Caco-2 (cell line): ENCODE results near the gene COX7A2. TPM values are rescaled to one million over a fixed set of nuclear protein-coding genes. Genes with fewer than 3 reads are reported as not detected.

ENCODE experiments used
- BruUV-seq: library from RNA; stranded (reverse); fragments of 400-500 nt; replicated peaks from 2 replicates; lab custom pipeline; 2021; lab: Mats Ljungman, UMichigan
- CTCF ChIA-PET: fragments of 300-600 bp; sonication (Branson Sonifier 250); formaldehyde crosslinking; loops from one replicate; lab custom pipeline; 2022; ENCODE audit warnings: antibody characterized with exemption; lab: Charles Lee
- POLR2A ChIA-PET: fragments of 300-600 bp; sonication (Branson Sonifier 250); formaldehyde crosslinking; loops from one replicate; lab custom pipeline; 2022; ENCODE audit warnings: antibody characterized with exemption; lab: Charles Lee
- DNase-seq, 2 experiments: peaks; one replicate each; pipeline versions ENCODE4 v3.0.0 to v3.0.0-alpha.2; 2020 to 2022
- H3K27me3 ChIP-seq: replicated peaks from 2 replicates; pipeline ENCODE4 v1.6.0; 2011; ENCODE audit warnings: low read length; ENCODE audit not compliant: control insufficient read depth, insufficient read depth
- H3K36me3 ChIP-seq: 2 replicates; pipeline ENCODE4 v1.5.1; 2011; ENCODE audit warnings: low read length; ENCODE audit not compliant: control insufficient read depth, insufficient read depth
- H3K4me1 ChIP-seq: fragments of 250-450 bp; sonication (Bioruptor Pico); 2 replicates; pipeline ENCODE4 v1.5.1; 2020; ENCODE audit warnings: mild to moderate bottlenecking
- H3K4me3 ChIP-seq: 2 replicates; pipeline ENCODE4 v1.5.1; 2011; ENCODE audit warnings: low read depth, mild to moderate bottlenecking, control low read depth, low read length
- H3K9me3 ChIP-seq: fragments of 250-450 bp; sonication (Bioruptor Pico); 2 replicates; pipeline ENCODE4 v1.5.1; 2020; ENCODE audit warnings: mild to moderate bottlenecking, moderate library complexity
- H3K27ac Mint-ChIP-seq: one replicate; pipeline ENCODE4 v1.8.0; 2022; ENCODE audit warnings: mixed read lengths; ENCODE audit not compliant: unreplicated experiment
- H3K27me3 Mint-ChIP-seq: one replicate; pipeline ENCODE4 v1.8.0; 2022; ENCODE audit warnings: mixed read lengths; ENCODE audit not compliant: insufficient read depth, unreplicated experiment
- H3K36me3 Mint-ChIP-seq: one replicate; pipeline ENCODE4 v1.8.0; 2022; ENCODE audit warnings: mild to moderate bottlenecking, mixed read lengths; ENCODE audit not compliant: insufficient read depth, unreplicated experiment
- H3K4me1 Mint-ChIP-seq: one replicate; pipeline ENCODE4 v1.8.0; 2022; ENCODE audit warnings: low read depth, mixed read lengths; ENCODE audit not compliant: unreplicated experiment
- H3K4me3 Mint-ChIP-seq: one replicate; pipeline ENCODE4 v1.8.0; 2022; ENCODE audit warnings: mild to moderate bottlenecking, moderate library complexity, mixed read lengths; ENCODE audit not compliant: unreplicated experiment
- H3K9me3 Mint-ChIP-seq: one replicate; pipeline ENCODE4 v1.8.0; 2022; ENCODE audit warnings: mixed read lengths; ENCODE audit not compliant: unreplicated experiment
- intact Hi-C: fragments of 100-400 bp; cut with micrococcal nuclease; formaldehyde crosslinking; loops from one replicate; pipeline ENCODE4 v1.10.0; 2022; ENCODE audit not compliant: unreplicated experiment
- total RNA-seq: library from RNA; stranded (reverse); gene quantifications from 2 replicates; pipeline ENCODE4 v1.2.3, GENCODE V29; 2022
- TF ChIP-seq, protein P1 (sequence below), 2 experiments: fragments of 200-600 bp in 1 of 2; IDR thresholded peaks; 1 replicate in 1 of 2; 2 replicates in 1 of 2; pipeline versions ENCODE4 v1.5.1 to v1.8.0; 2011 to 2022; ENCODE audit warnings: antibody characterized with exemption in 1 of 2, control low read depth in 1 of 2, inconsistent platforms in 1 of 2, low read depth in 1 of 2, low read length in 1 of 2, mild to moderate bottlenecking in 1 of 2, moderate library complexity in 1 of 2; ENCODE audit not compliant: insufficient read depth in 1 of 2, severe bottlenecking in 1 of 2, unreplicated experiment in 1 of 2

Gene COX7A2
- total RNA-seq, 1 experiment from 2014 or later = 381 TPM

DNA sequence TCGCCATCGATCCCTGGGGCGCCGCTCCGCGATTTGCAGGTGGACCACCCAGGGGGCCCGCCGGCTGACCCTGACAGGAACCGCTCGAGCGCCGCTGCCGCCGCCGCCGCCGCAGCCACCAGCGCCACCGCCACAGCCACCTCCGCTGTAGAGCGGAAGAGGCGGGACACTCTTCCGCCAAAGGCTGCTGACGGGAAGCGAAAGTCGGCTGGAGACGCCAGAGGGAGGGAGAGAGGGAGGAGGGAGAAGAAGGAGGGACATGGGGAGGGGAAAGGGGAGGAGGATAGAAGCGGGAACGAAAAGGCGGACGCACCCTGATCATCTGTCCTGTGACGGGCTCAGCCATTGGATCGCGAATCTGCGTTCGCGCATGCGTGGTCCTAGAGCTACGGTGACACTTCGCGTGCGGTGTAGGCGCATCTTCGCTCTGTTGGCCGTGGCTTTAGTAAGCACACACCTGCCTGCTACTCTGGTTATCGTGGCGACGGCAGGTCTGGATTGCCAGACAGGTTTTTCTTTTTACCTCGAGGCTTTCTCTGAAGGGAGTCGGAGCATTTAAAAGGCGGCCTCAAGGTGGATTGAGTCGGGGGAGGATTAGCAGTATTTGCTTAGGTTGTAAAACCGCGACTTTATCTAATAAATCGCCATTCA lies 41.2 kb upstream of the COX7A2 start, which contains the start of gene TMEM30A:
TMEM30A (minus strand) TSS at position 161 of the 651 bp plus-strand sequence; CDS start at position 7, 154 bp downstream.
- peak; percentile 97 to 98 for DNase-seq
- ChIA-PET POLR2A (interaction anchor here (0.6 to 1.0 kb wide), 3 partner anchors 10 to 182 kb away, joined by 3 to 4 read pairs (median 4); partner anchors contain the start of gene COX7A2), CTCF (interaction anchor here (0.7 to 1.8 kb wide), 3 partner anchors 12 to 1546 kb away, joined by 3 to 11 read pairs (median 10); no protein-coding TSS in a partner anchor)
- Histone ChIP-seq H3K4me3 (peak within 1 kb of the TSS; percentile 97), H3K27me3 (no peaks in the 10 kb centered on the region), H3K36me3 (no peaks in the 10 kb centered on the region), H3K9me3 (no peaks in the 10 kb centered on the region), H3K4me1 (peaks cover 13% of the 10 kb centered on the region; the same call in 1 of the 2 replicates)
- Mint-ChIP-seq H3K4me1 (no peaks in the 10 kb centered on the region), H3K27me3 (no peaks in the 10 kb centered on the region), H3K9me3 (no peaks in the 10 kb centered on the region), H3K36me3 (no peaks in the 10 kb centered on the region), H3K27ac (no peak within 1 kb of the TSS), H3K4me3 (no peak within 1 kb of the TSS)
- TF ChIP-seq, protein P1, sequence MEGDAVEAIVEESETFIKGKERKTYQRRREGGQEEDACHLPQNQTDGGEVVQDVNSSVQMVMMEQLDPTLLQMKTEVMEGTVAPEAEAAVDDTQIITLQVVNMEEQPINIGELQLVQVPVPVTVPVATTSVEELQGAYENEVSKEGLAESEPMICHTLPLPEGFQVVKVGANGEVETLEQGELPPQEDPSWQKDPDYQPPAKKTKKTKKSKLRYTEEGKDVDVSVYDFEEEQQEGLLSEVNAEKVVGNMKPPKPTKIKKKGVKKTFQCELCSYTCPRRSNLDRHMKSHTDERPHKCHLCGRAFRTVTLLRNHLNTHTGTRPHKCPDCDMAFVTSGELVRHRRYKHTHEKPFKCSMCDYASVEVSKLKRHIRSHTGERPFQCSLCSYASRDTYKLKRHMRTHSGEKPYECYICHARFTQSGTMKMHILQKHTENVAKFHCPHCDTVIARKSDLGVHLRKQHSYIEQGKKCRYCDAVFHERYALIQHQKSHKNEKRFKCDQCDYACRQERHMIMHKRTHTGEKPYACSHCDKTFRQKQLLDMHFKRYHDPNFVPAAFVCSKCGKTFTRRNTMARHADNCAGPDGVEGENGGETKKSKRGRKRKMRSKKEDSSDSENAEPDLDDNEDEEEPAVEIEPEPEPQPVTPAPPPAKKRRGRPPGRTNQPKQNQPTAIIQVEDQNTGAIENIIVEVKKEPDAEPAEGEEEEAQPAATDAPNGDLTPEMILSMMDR (IDR thresholded peaks at IDR 0.05; ENCODE audit: insufficient read depth in 1 of 2, low read depth in 1 of 2, low read length in 1 of 2, severe bottlenecking in 1 of 2, unreplicated experiment in 1 of 2) = no peak
- intact Hi-C loops = loop anchor here (1.0 to 2.0 kb wide), 3 partner anchors 18 to 318 kb away; partner anchors contain the start of gene COX7A2
- BruUV-seq = no TSS peak

DNA sequence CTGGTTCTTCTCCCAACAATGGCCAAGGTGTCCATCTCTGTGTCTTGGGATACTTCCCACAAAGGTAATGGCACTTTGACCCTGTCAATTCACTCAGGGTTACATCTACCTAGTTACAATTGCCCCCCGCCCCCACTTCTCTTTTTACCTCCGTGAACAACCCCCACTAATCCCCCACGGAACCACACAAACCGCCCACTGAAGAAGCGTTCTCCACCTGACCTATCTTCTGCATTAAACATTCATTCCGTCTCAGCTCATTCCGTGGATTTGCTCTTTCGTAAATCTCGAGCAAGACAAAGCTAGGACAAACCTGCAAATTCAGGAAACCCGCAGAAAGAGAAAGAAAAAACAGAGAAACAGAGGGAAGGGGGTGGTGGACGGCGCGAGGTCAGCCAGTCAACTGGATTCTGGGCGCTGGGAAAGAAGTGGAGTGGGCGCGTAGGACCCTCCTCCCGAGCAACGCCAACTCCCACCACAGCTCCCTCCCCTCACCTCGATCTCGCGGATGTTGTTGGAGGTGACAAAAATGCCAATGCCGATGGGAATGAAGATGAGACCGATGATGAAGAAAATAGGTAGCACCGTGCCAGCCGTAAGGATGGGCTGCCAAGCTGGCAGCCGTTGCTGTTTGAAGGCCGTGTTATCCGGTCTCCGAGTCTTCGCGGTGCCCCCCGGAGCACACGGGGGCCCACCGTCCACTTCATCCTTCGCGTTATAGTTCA lies 40.5 kb upstream of the COX7A2 start:
- POLR2A ChIA-PET = interaction anchor here (1.0 kb wide), 2 partner anchors 40 to 181 kb away, joined by 3 to 4 read pairs; partner anchors contain the start of gene COX7A2
- Mint-ChIP-seq H3K27me3 (no peaks in the 10 kb centered on the region), H3K36me3 (no peaks in the 10 kb centered on the region), H3K9me3 (no peaks in the 10 kb centered on the region), H3K4me1 (no peaks in the 10 kb centered on the region), H3K27ac (no peak overlapping the region), H3K4me3 (no peak overlapping the region)
- intact Hi-C loops = loop anchor here (1.0 to 2.0 kb wide), 2 partner anchors 18 to 319 kb away; no protein-coding TSS in a partner anchor
- Histone ChIP-seq H3K4me1 (peaks cover 16% of the 10 kb centered on the region; the same call in 1 of the 2 replicates), H3K27me3 (no peaks in the 10 kb centered on the region), H3K4me3 (peak overlapping the region; percentile 97), H3K9me3 (no peaks in the 10 kb centered on the region), H3K36me3 (no peaks in the 10 kb centered on the region)
- BruUV-seq = no TSS peak
- TF ChIP-seq, protein P1 (IDR thresholded peaks at IDR 0.05; ENCODE audit: insufficient read depth in 1 of 2, low read depth in 1 of 2, low read length in 1 of 2, severe bottlenecking in 1 of 2, unreplicated experiment in 1 of 2) = no peak
- CTCF ChIA-PET = interaction anchor here (0.6 to 1.8 kb wide), 4 partner anchors 13 to 1545 kb away, joined by 3 to 11 read pairs (median 8); no protein-coding TSS in a partner anchor
- peak; percentile 39 to 40 for DNase-seq

DNA sequence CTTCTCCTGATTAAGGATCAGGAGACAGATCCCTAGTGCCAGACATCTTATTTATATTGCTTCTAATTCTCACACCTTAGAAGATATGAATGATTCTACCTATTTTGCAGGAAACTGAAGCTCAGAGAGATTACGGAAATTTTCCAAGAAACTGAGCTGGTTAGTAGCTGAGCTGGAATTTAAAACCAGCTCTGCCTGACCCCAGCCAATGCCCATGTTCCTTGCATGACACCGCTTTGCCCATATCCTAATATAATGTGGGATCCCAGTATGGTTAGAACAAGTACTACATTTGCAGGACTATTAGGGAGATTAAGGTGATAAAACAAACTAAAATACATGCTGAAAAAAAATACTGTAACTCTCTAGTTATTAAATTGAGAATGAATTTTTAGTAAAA lies 39.1 kb upstream of the COX7A2 start:
- TF ChIP-seq, protein P1 (IDR thresholded peaks at IDR 0.05; ENCODE audit: insufficient read depth in 1 of 2, low read depth in 1 of 2, low read length in 1 of 2, severe bottlenecking in 1 of 2, unreplicated experiment in 1 of 2) = no peak
- ChIA-PET CTCF (interaction anchor here (0.8 kb wide), 1 partner anchor 15 kb away, joined by 3 read pairs; no protein-coding TSS in a partner anchor), POLR2A (no interaction called here)
- no peak for DNase-seq
- BruUV-seq = no TSS peak
- peaks cover 16% of the 10 kb centered on the region; the same call in 1 of the 2 replicates for H3K4me1 ChIP-seq
- no peaks in the 10 kb centered on the region for H3K27me3 ChIP-seq
- Mint-ChIP-seq H3K27me3 (no peaks in the 10 kb centered on the region), H3K27ac (no peak overlapping the region), H3K4me3 (no peak overlapping the region), H3K4me1 (no peaks in the 10 kb centered on the region), H3K36me3 (no peaks in the 10 kb centered on the region), H3K9me3 (no peaks in the 10 kb centered on the region)
- H3K36me3 ChIP-seq = no peaks in the 10 kb centered on the region
- peak overlapping the region; percentile 15 for H3K4me3 ChIP-seq
- intact Hi-C loops = no loop called here
- no peaks in the 10 kb centered on the region for H3K9me3 ChIP-seq
